Measurements from ENCODE around the gene PTPRS. TPM values are rescaled to one million over a fixed set of nuclear protein-coding genes. Genes with fewer than 3 reads are reported as not detected.

The PTPRS gene
- total and polyA plus RNA-seq, 2 of the 8 experiments (the other 6 are each of a cell fraction or from before 2014, with no cell fraction given), result 96.8 to 223 TPM

DNA sequence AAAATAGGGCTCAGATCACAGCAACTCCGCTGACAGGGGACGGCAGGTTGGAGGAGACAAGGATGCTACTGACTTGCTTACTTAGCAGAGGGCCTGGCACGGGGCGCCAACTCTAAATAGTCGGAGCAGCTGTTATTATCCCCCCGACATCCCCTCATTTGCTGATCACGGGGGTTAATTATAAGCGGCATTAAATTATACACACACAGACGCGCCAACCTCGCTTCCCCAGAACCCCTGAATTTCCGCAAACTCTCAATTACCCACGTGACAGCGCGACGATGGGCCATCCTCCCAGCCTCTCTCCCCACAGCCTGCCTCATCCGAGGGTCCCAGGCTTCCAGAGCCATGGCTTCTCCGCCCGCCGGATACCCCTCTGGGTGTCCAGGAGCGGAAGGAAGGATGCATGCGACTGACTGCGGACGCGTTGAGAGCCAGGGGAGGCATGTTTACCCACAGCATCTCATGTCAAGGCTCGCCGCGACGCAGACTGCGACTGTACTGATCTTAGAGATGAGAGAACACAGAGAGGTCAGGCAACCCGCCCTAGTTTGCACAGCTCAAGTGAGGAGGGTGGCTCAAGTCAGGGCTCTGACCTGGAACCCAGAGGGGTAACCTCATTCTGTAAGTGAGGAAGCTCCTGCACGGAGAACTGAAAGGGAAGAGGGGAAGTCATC lies 5.7 kb downstream of the PTPRS start:
- Histone ChIP-seq H2BK20ac (ENCODE audit: low read length) (no peak overlapping the region), H3K14ac (ENCODE audit: insufficient read length) (no peak overlapping the region), H3K79me2 (ENCODE audit: control insufficient read depth in 1 of 2, insufficient read depth in 2 of 2, low read length in 2 of 2) (peaks cover 12 to 93% of the 10 kb centered on the region in 2 experiments), H3K4me1 (replicated peaks in 1 of 4; ENCODE audit: control insufficient read depth in 3 of 4, insufficient read depth in 4 of 4, low read length in 3 of 4) (peaks cover 2 to 19% (median 12%) of the 10 kb centered on the region in 4 experiments), H2AK5ac (ENCODE audit: low read depth, low read length) (no peak overlapping the region), H2BK12ac (ENCODE audit: low read depth, low read length) (no peak overlapping the region), H3K56ac (replicated peaks; ENCODE audit: insufficient read length, low read depth, low read length) (no peak overlapping the region), H3K79me1 (ENCODE audit: low read depth, low read length) (peaks cover 22% of the 10 kb centered on the region), H2BK120ac (replicated peaks; ENCODE audit: low read depth, low read length) (no peak overlapping the region), H3K23ac (ENCODE audit: insufficient read length) (no peak overlapping the region), H3K4me2 (ENCODE audit: insufficient read depth in 1 of 2, low read depth in 2 of 2, low read length in 2 of 2) (no peak overlapping the region), H2BK5ac (ENCODE audit: low read depth, low read length) (no peak overlapping the region), H3K4ac (replicated peaks; ENCODE audit: insufficient read length, low read depth, low read length) (no peak overlapping the region), H4K8ac (ENCODE audit: extremely low read depth, insufficient read depth, low read length) (no peak overlapping the region; the same call in 1 of the 2 replicates), H3K9me3 (ENCODE audit: insufficient read depth in 2 of 2, low read depth in 1 of 2, low read length in 1 of 2) (no peaks in the 10 kb centered on the region), H3K23me2 (ENCODE audit: low read depth, low read length) (peaks cover 7% of the 10 kb centered on the region; the same call in 1 of the 2 replicates), H4K20me1 (replicated peaks in 1 of 2; ENCODE audit: control insufficient read depth in 1 of 2, insufficient read depth in 2 of 2, low read length in 2 of 2) (peaks cover 44 to 49% of the 10 kb centered on the region in 2 experiments), H3K18ac (ENCODE audit: extremely low read depth, low read length) (no peak overlapping the region), H3K36me3 (ENCODE audit: control insufficient read depth in 2 of 4, insufficient read depth in 4 of 4, low read length in 3 of 4) (0 out of 8 replicates have a peak, but pooled peaks cover 0 to 3% (median 0%) of the 10 kb centered on the region in 4 experiments), H3K27me3 (replicated peaks in 1 of 4; ENCODE audit: control insufficient read depth in 3 of 4, extremely low read depth in 1 of 4, insufficient read depth in 3 of 4, low read length in 3 of 4) (no peaks in the 10 kb centered on the region), H2BK15ac (ENCODE audit: low read length) (no peak overlapping the region), H4K91ac (replicated peaks; ENCODE audit: insufficient read length, low read length) (no peak overlapping the region), H2AFZ (ENCODE audit: low read length) (no peak overlapping the region), H4K5ac (ENCODE audit: insufficient read length, low read depth, low read length) (no peak overlapping the region), H3K9ac (replicated peaks in 1 of 4; ENCODE audit: extremely low read depth in 1 of 4, low read depth in 3 of 4, low read length in 3 of 4) (no peak overlapping the region), H3K4me3 (ENCODE audit: extremely low read depth in 1 of 4, insufficient read depth in 2 of 4, low read depth in 3 of 4, low read length in 4 of 4) (no peak overlapping the region), H3K27ac (ENCODE audit: low read depth, low read length) (no peak overlapping the region)
- WGBS, 2 experiments (ENCODE audit: extremely low coverage in 1 of 2, insufficient coverage in 1 of 2, insufficient read length in 1 of 2, insufficient replicate concordance in 2 of 2, low coverage in 1 of 2, low lambda C conversion rate in 2 of 2, missing lambda C conversion rate in 1 of 2), result 92% methylated on average over 32 of the region's 32 CpGs; no CpG with 5 or more reads in 1 of the 2 experiments
- ChIA-PET CTCF (ENCODE audit: partially characterized antibody) (interaction anchor here (0.6 to 2.6 kb wide), 3 partner anchors 8 to 199 kb away, joined by 3 to 12 read pairs (median 3); no protein-coding TSS in a partner anchor), POLR2A (ENCODE audit: partially characterized antibody) (interaction anchor here (1.0 to 1.1 kb wide), 3 partner anchors 11 to 17 kb away, joined by 3 to 7 read pairs (median 3); no protein-coding TSS in a partner anchor)
- DNase-seq (ENCODE audit: low read depth in 1 of 2, low spot score in 2 of 2) (no peak), FAIRE-seq (no peak)
- no peak for TF ChIP-seq E2F6 (IDR thresholded peaks at IDR 0.05)
- TF ChIP-seq TBP (IDR thresholded peaks at IDR 0.05; ENCODE audit: low read depth, low read length), result no peak
- TF ChIP-seq JUN (IDR thresholded peaks at IDR 0.05; ENCODE audit: low read depth, low read length), result no peak

Measured in H1 (cell line).